OCI-LY3 (cell line): ENCODE data around the gene ANK3.

Experiments used
- H2AFZ ChIP-seq: fragments of 200-600, 300-600 bp; shearing (Covaris generic); 2 replicates; pipeline ENCODE4 v1.6.0; 2014; ENCODE audit warnings: antibody characterized with exemption, low read depth, low read length
- H3K27ac ChIP-seq: fragments of 200-600, 300-600 bp; sonication (generic); 2 replicates; pipeline ENCODE4 v1.5.1; 2014; ENCODE audit warnings: mild to moderate bottlenecking, low read length, moderate library complexity, mixed read lengths
- H3K27me3 ChIP-seq: fragments of 200-600, 300-600 bp; sonication (generic); 2 replicates; pipeline ENCODE4 v1.6.1; 2014; ENCODE audit warnings: low read depth, low read length, mixed read lengths
- H3K36me3 ChIP-seq: fragments of 200-600, 300-600 bp; sonication (generic); replicated peaks from 2 replicates; pipeline ENCODE3; 2014; ENCODE audit warnings: low read depth, low read length, mixed read lengths
- H3K4me1 ChIP-seq: fragments of 300-600, 200-600 bp; sonication (generic); 2 replicates; pipeline ENCODE4 v1.6.1; 2014; ENCODE audit warnings: low read length, mixed read lengths
- H3K4me2 ChIP-seq: fragments of 200-600, 300-600 bp; sonication (generic); 2 replicates; pipeline ENCODE4 v1.6.1; 2014; ENCODE audit warnings: low read length, mixed read lengths
- H3K4me3 ChIP-seq: fragments of 300-600, 200-600 bp; sonication (generic); 2 replicates; pipeline ENCODE4 v1.5.1; 2014; ENCODE audit warnings: antibody characterized with exemption, mild to moderate bottlenecking, low read length, moderate library complexity
- H3K79me2 ChIP-seq: fragments of 300-600, 200-600 bp; shearing (Covaris generic); 2 replicates; pipeline ENCODE4 v1.6.1; 2014; ENCODE audit warnings: mild to moderate bottlenecking, low read length, mixed read lengths
- H3K9ac ChIP-seq: fragments of 300-600, 200-600 bp; shearing (Covaris generic); 2 replicates; pipeline ENCODE4 v1.6.0; 2014; ENCODE audit warnings: mild to moderate bottlenecking, low read length, moderate library complexity
- H3K9me3 ChIP-seq: fragments of 200-600, 300-600 bp; shearing (Covaris generic); 2 replicates; pipeline ENCODE4 v1.6.1; 2014; ENCODE audit warnings: low read length, mixed read lengths; ENCODE audit not compliant: insufficient read depth
- H4K20me1 ChIP-seq: fragments of 200-600, 300-600 bp; sonication (generic); 2 replicates; pipeline ENCODE4 v1.6.1; 2016; ENCODE audit warnings: low read length, mixed read lengths; ENCODE audit not compliant: insufficient read depth
- CTCF ChIP-seq: fragments of 200-600, 300-600 bp; sonication (generic); IDR thresholded peaks from 2 replicates; pipeline ENCODE4 v1.5.1; 2014; ENCODE audit warnings: antibody characterized with exemption, low read length, low read depth
- EZH2phosphoT487 ChIP-seq: fragments of 200-600 bp; shearing (Covaris generic); IDR thresholded peaks from 2 replicates; pipeline ENCODE4 v1.6.1; 2018; ENCODE audit warnings: antibody characterized with exemption, mixed run types, low read depth

Gene ANK3

GRCh38 chr10:60200682-60201053 lies 189.0 kb downstream of the ANK3 start:
- no peak overlapping the region for H3K27ac ChIP-seq
- no peaks in the 10 kb centered on the region for H3K4me1 ChIP-seq
- TF ChIP-seq CTCF = no peak
- no peak for TF ChIP-seq EZH2phosphoT487
- no peak overlapping the region for H2AFZ ChIP-seq
- H4K20me1 ChIP-seq = no peaks in the 10 kb centered on the region
- H3K4me2 ChIP-seq = no peak overlapping the region
- no peak overlapping the region for H3K9ac ChIP-seq
- H3K9me3 ChIP-seq = no peaks in the 10 kb centered on the region
- no peaks in the 10 kb centered on the region for H3K36me3 ChIP-seq
- no peaks in the 10 kb centered on the region for H3K79me2 ChIP-seq
- H3K27me3 ChIP-seq = peaks cover 7% of the 10 kb centered on the region; the same call in 1 of the 2 replicates
- H3K4me3 ChIP-seq = no peak overlapping the region

- TF ChIP-seq EZH2phosphoT487 = no peak
- TF ChIP-seq CTCF = no peak
Measured at GRCh38 chr10:60200012-60200681, 189.5 kb downstream of the ANK3 start.

GRCh38 chr10:60197206-60197605 lies 192.5 kb downstream of the ANK3 start:
- no peaks in the 10 kb centered on the region for H3K79me2 ChIP-seq
- no peak overlapping the region for H3K4me2 ChIP-seq
- H3K9me3 ChIP-seq = no peaks in the 10 kb centered on the region
- TF ChIP-seq EZH2phosphoT487 = no peak
- no peak for TF ChIP-seq CTCF
- H3K27me3 ChIP-seq = peaks cover 7% of the 10 kb centered on the region; the same call in 1 of the 2 replicates
- no peak overlapping the region for H3K27ac ChIP-seq
- no peaks in the 10 kb centered on the region for H3K36me3 ChIP-seq
- no peak overlapping the region for H2AFZ ChIP-seq
- H3K4me3 ChIP-seq = no peak overlapping the region
- H3K9ac ChIP-seq = no peak overlapping the region
- H4K20me1 ChIP-seq = no peaks in the 10 kb centered on the region
- H3K4me1 ChIP-seq = no peaks in the 10 kb centered on the region

More at GRCh38 chr10:60200012-60200681, 189.5 kb downstream of the ANK3 start:
- Histone ChIP-seq H3K27me3 (peaks cover 7% of the 10 kb centered on the region; the same call in 1 of the 2 replicates), H3K4me2 (no peak overlapping the region), H3K36me3 (no peaks in the 10 kb centered on the region), H3K9ac (no peak overlapping the region), H3K27ac (no peak overlapping the region), H3K4me3 (no peak overlapping the region), H2AFZ (no peak overlapping the region), H3K4me1 (no peaks in the 10 kb centered on the region), H4K20me1 (no peaks in the 10 kb centered on the region), H3K9me3 (no peaks in the 10 kb centered on the region), H3K79me2 (no peaks in the 10 kb centered on the region)

- H3K9me3 ChIP-seq = no peaks in the 10 kb centered on the region
- no peaks in the 10 kb centered on the region for H3K4me1 ChIP-seq
- H3K36me3 ChIP-seq = no peaks in the 10 kb centered on the region
- H3K27me3 ChIP-seq = peaks cover 7% of the 10 kb centered on the region; the same call in 1 of the 2 replicates
- no peak overlapping the region for H3K27ac ChIP-seq
- H3K79me2 ChIP-seq = no peaks in the 10 kb centered on the region
- H3K4me3 ChIP-seq = no peak overlapping the region
- H3K4me2 ChIP-seq = no peak overlapping the region
- no peak overlapping the region for H2AFZ ChIP-seq
- H4K20me1 ChIP-seq = no peaks in the 10 kb centered on the region
- no peak overlapping the region for H3K9ac ChIP-seq
- TF ChIP-seq EZH2phosphoT487 (no peak), CTCF (no peak)
Measured at GRCh38 chr10:60194421-60194820, 195.3 kb downstream of the ANK3 start.
